HepG2 (cell line): ENCODE results near the gene MBTD1. TPM values are rescaled to one million over a fixed set of nuclear protein-coding genes. Genes with fewer than 3 reads are reported as not detected.

ENCODE experiments used
- CREM ChIP-seq, 2 experiments: sonication (generic) in 1 of 2; formaldehyde crosslinking in 1 of 2; IDR thresholded peaks; 2 replicates each; pipeline versions ENCODE4 v1.4.0 to v1.6.1; 2016 to 2020; ENCODE audit warnings: antibody characterized with exemption in 1 of 2, mild to moderate bottlenecking in 1 of 2, missing genetic modification reagents in 1 of 2
- FOXK2 ChIP-seq: fragments of 450-650 bp; IDR thresholded peaks from 2 replicates; pipeline ENCODE4 v1.6.1; 2016
- GABPA ChIP-seq, 2 experiments: IDR thresholded peaks; 2 replicates each; pipeline ENCODE4 v1.6.1; 2011 to 2016; ENCODE audit warnings: low read depth in 2 of 2, low read length in 1 of 2, missing biosample characterization in 1 of 2, missing genetic modification characterization in 1 of 2
- HNRNPUL1 ChIP-seq: fragments of 200-400 bp; formaldehyde crosslinking; IDR thresholded peaks from 2 replicates; pipeline ENCODE4 v1.6.1; 2017; ENCODE audit warnings: low read depth, mild to moderate bottlenecking, low read length, moderate library complexity
- KDM1A ChIP-seq: IDR thresholded peaks from 2 replicates; pipeline ENCODE4 v1.6.1; 2016; ENCODE audit warnings: missing compliant biosample characterization
- NPAS2 ChIP-seq: sonication (generic); formaldehyde crosslinking; IDR thresholded peaks from 2 replicates; pipeline ENCODE4 v1.8.0; 2022; ENCODE audit warnings: mild to moderate bottlenecking, missing genetic modification reagents, borderline replicate concordance
- RARG ChIP-seq: sonication (generic); formaldehyde crosslinking; IDR thresholded peaks from 2 replicates; pipeline ENCODE4 v1.4.0; 2020; ENCODE audit warnings: low read depth, mild to moderate bottlenecking, missing genetic modification reagents
- SMARCE1 ChIP-seq: fragments of 450-650 bp; IDR thresholded peaks from 2 replicates; pipeline ENCODE4 v1.6.1; 2017; ENCODE audit warnings: borderline replicate concordance
- ZBTB8A ChIP-seq: sonication (generic); formaldehyde crosslinking; IDR thresholded peaks from 2 replicates; pipeline ENCODE4 v1.4.0; 2020; ENCODE audit warnings: mild to moderate bottlenecking, low read depth, missing genetic modification reagents, borderline replicate concordance
- ZNF234 ChIP-seq: sonication (generic); formaldehyde crosslinking; conservative IDR thresholded peaks from 2 replicates; pipeline ENCODE4 v1.5.1; 2020; ENCODE audit warnings: mild to moderate bottlenecking, missing genetic modification reagents
- ZNF557 ChIP-seq: sonication (generic); formaldehyde crosslinking; IDR thresholded peaks from 2 replicates; pipeline ENCODE4 v1.4.0; 2020; ENCODE audit warnings: missing genetic modification reagents
- ZNF670 ChIP-seq: sonication (generic); formaldehyde crosslinking; IDR thresholded peaks from 2 replicates; pipeline ENCODE4 v1.8.0; 2022; ENCODE audit warnings: mild to moderate bottlenecking, missing genetic modification reagents, borderline replicate concordance
- ZNF678 ChIP-seq: sonication (generic); formaldehyde crosslinking; IDR thresholded peaks from 2 replicates; pipeline ENCODE4 v1.4.0; 2020; ENCODE audit warnings: mild to moderate bottlenecking, missing genetic modification reagents
- ZNF850 ChIP-seq: sonication (generic); formaldehyde crosslinking; conservative IDR thresholded peaks from 2 replicates; pipeline ENCODE4 v1.9.0; 2021; ENCODE audit warnings: mild to moderate bottlenecking, missing genetic modification reagents
- polyA plus RNA-seq, 8 experiments: library from polyadenylated mRNA; depleted of rRNA in 3 of 8; stranded (reverse) in 7 of 8; unstranded in 1 of 8; fragments of >200 nt; fragmentation: Illumina TruSeq in 4 of 8; extraction: Trizol in 4 of 8; gene quantifications; 2 replicates each; pipeline versions ENCODE4 v1.2.1 to v1.2.3, GENCODE V29; 2011 to 2016; ENCODE audit warnings: low read depth in 4 of 8, missing spikeins in 1 of 8, mixed read lengths in 1 of 8; ENCODE audit not compliant: insufficient read depth in 1 of 8
- total RNA-seq, 5 experiments: library from RNA; depleted of rRNA; stranded (reverse); fragments of >200 nt; fragmentation: Illumina TruSeq; extraction: Trizol; gene quantifications; 2 replicates each; pipeline ENCODE4 v1.2.3, GENCODE V29; 2016; ENCODE audit warnings: low read depth in 1 of 5
- TF ChIP-seq, protein P1 (sequence below): sonication (generic); formaldehyde crosslinking; IDR thresholded peaks from 2 replicates; pipeline ENCODE4 v1.4.0; 2020; ENCODE audit warnings: missing genetic modification reagents
- TF ChIP-seq, protein P2 (sequence below): sonication (generic); formaldehyde crosslinking; IDR thresholded peaks from 2 replicates; pipeline ENCODE4 v1.5.1; 2020; ENCODE audit warnings: missing genetic modification reagents, mild to moderate bottlenecking, borderline replicate concordance
- TF ChIP-seq, protein P3 (sequence below): fragments of 450-650 bp; IDR thresholded peaks from 2 replicates; pipeline ENCODE4 v1.6.1; 2017
- TF ChIP-seq, protein P4 (sequence below): sonication (generic); formaldehyde crosslinking; IDR thresholded peaks from 2 replicates; pipeline ENCODE4 v1.5.1; 2020; ENCODE audit warnings: missing genetic modification reagents, mild to moderate bottlenecking, borderline replicate concordance
- TF ChIP-seq, protein P5 (sequence below): sonication (generic); formaldehyde crosslinking; IDR thresholded peaks from 2 replicates; pipeline ENCODE4 v1.4.0; 2020; ENCODE audit warnings: missing genetic modification reagents

Gene MBTD1
- total and polyA plus RNA-seq, 2 of the 13 experiments (the other 11 are each of a cell fraction or from before 2014, with no cell fraction given), result 20.9 TPM

DNA sequence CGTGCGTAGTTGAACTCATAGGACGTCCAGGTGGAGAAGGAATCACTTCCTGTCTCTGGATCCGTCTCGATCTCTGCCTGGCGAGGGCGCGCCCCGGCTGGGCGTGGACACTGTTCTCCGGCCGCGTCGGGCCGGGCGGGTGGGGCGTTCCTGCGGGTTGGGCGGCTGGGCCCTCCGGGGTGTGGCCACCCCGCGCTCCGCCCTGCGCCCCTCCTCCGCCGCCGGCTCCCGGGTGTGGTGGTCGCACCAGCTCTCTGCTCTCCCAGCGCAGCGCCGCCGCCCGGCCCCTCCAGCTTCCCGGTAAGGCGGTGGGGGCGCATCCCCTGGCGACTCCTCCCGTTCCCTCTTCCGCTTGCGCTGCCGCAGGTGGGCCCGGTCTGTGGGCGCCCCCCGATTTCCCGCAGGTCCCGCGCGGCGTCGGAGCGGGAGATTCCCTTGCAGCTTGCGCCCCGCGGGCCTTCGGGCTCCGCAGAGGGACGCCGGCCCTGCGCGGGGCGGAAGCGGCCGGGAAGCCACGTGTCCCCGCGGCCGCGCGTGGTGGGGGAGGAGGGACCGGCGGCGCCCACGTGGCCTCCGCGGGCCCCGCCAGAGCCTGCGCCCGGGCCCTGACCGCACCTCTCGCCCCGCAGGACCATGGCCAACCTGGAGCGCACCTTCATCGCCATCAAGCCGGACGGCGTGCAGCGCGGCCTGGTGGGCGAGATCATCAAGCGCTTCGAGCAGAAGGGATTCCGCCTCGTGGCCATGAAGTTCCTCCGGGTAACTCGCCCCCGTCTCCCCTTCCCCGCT is 93.5 kb downstream of the MBTD1 start, which contains the start of gene NME2 (continued):
- TF ChIP-seq, protein P1, sequence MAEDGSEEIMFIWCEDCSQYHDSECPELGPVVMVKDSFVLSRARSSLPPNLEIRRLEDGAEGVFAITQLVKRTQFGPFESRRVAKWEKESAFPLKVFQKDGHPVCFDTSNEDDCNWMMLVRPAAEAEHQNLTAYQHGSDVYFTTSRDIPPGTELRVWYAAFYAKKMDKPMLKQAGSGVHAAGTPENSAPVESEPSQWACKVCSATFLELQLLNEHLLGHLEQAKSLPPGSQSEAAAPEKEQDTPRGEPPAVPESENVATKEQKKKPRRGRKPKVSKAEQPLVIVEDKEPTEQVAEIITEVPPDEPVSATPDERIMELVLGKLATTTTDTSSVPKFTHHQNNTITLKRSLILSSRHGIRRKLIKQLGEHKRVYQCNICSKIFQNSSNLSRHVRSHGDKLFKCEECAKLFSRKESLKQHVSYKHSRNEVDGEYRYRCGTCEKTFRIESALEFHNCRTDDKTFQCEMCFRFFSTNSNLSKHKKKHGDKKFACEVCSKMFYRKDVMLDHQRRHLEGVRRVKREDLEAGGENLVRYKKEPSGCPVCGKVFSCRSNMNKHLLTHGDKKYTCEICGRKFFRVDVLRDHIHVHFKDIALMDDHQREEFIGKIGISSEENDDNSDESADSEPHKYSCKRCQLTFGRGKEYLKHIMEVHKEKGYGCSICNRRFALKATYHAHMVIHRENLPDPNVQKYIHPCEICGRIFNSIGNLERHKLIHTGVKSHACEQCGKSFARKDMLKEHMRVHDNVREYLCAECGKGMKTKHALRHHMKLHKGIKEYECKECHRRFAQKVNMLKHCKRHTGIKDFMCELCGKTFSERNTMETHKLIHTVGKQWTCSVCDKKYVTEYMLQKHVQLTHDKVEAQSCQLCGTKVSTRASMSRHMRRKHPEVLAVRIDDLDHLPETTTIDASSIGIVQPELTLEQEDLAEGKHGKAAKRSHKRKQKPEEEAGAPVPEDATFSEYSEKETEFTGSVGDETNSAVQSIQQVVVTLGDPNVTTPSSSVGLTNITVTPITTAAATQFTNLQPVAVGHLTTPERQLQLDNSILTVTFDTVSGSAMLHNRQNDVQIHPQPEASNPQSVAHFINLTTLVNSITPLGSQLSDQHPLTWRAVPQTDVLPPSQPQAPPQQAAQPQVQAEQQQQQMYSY (CRISPR knock-in tag), result no peak; the same call in 1 of the 2 replicates
- TF ChIP-seq ZNF557 (CRISPR knock-in tag) (no peak), CREM (IDR thresholded peaks at IDR 0.05) (no peak), CREM (CRISPR knock-in tag; IDR thresholded peaks at IDR 0.05) (no peak), GABPA (IDR thresholded peaks at IDR 0.05; ENCODE audit: low read depth, low read length) (peak; percentile 47; the same call in 1 of the 2 replicates), GABPA (CRISPR knock-in tag; IDR thresholded peaks at IDR 0.05; ENCODE audit: low read depth) (peak; percentile 83), ZBTB8A (CRISPR knock-in tag) (no peak), HNRNPUL1 (no peak), ZNF678 (CRISPR knock-in tag) (no peak), NPAS2 (CRISPR knock-in tag) (no peak), ZNF234 (CRISPR knock-in tag) (peak; percentile 70; the same call in 1 of the 2 replicates), ZNF850 (CRISPR knock-in tag) (no peak; the same call in 1 of the 2 replicates), FOXK2 (no peak), KDM1A (no peak), ZNF670 (CRISPR knock-in tag) (peak; percentile 12; the same call in 1 of the 2 replicates), RARG (no peak), SMARCE1 (no peak)
- TF ChIP-seq, protein P2, sequence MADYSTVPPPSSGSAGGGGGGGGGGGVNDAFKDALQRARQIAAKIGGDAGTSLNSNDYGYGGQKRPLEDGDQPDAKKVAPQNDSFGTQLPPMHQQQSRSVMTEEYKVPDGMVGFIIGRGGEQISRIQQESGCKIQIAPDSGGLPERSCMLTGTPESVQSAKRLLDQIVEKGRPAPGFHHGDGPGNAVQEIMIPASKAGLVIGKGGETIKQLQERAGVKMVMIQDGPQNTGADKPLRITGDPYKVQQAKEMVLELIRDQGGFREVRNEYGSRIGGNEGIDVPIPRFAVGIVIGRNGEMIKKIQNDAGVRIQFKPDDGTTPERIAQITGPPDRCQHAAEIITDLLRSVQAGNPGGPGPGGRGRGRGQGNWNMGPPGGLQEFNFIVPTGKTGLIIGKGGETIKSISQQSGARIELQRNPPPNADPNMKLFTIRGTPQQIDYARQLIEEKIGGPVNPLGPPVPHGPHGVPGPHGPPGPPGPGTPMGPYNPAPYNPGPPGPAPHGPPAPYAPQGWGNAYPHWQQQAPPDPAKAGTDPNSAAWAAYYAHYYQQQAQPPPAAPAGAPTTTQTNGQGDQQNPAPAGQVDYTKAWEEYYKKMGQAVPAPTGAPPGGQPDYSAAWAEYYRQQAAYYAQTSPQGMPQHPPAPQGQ (CRISPR knock-in tag), result no peak
- TF ChIP-seq, protein P3, sequence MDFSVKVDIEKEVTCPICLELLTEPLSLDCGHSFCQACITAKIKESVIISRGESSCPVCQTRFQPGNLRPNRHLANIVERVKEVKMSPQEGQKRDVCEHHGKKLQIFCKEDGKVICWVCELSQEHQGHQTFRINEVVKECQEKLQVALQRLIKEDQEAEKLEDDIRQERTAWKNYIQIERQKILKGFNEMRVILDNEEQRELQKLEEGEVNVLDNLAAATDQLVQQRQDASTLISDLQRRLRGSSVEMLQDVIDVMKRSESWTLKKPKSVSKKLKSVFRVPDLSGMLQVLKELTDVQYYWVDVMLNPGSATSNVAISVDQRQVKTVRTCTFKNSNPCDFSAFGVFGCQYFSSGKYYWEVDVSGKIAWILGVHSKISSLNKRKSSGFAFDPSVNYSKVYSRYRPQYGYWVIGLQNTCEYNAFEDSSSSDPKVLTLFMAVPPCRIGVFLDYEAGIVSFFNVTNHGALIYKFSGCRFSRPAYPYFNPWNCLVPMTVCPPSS, result no peak
- TF ChIP-seq, protein P4, sequence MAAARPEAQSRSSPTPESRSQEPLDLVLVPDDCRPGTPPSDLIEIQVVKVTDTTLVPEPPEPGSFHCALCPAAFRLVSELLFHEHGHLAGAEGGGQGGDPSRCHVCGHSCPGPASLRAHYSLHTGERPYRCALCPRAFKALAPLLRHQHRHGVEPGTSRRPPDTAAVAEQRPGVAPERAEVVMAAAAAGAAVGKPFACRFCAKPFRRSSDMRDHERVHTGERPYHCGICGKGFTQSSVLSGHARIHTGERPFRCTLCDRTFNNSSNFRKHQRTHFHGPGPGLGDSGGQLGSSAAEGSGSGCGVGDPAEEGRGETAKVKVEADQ, result no peak; the same call in 1 of the 2 replicates
- TF ChIP-seq, protein P5, sequence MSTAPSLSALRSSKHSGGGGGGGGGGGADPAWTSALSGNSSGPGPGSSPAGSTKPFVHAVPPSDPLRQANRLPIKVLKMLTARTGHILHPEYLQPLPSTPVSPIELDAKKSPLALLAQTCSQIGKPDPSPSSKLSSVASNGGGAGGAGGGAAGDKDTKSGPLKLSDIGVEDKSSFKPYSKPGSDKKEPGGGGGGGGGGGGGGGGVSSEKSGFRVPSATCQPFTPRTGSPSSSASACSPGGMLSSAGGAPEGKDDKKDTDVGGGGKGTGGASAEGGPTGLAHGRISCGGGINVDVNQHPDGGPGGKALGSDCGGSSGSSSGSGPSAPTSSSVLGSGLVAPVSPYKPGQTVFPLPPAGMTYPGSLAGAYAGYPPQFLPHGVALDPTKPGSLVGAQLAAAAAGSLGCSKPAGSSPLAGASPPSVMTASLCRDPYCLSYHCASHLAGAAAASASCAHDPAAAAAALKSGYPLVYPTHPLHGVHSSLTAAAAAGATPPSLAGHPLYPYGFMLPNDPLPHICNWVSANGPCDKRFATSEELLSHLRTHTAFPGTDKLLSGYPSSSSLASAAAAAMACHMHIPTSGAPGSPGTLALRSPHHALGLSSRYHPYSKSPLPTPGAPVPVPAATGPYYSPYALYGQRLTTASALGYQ (CRISPR knock-in tag), result no peak; the same call in 1 of the 2 replicates
